GM21423 (cell line): Measurements from ENCODE around the gene CALM3.
A peak's percentile ranks its signal among the peaks of the same experiment; 100 is the strongest.
"Not testable (repeated sequence)": the region's sequence is repeated elsewhere in the genome, so short reads cannot be mapped to it uniquely, and the experiment has no call there.

ENCODE experiments used
- ATAC-seq: cut with Tn5 transposase; IDR thresholded peaks from one replicate; pipeline ENCODE4 v1.9.1; 2021; ENCODE audit warnings: mild to moderate bottlenecking, moderate library complexity; ENCODE audit not compliant: unreplicated experiment

The CALM3 gene

GRCh38 chr19:46614114-46614722 lies 13.1 kb downstream of the CALM3 start:
- ATAC-seq = no peak

GRCh38 chr19:46615966-46616365 lies 14.8 kb downstream of the CALM3 start:
- ATAC-seq = no peak

- ATAC-seq = no peak
These were observed 15.6 kb downstream of the CALM3 start for GRCh38 chr19:46616631-46617322.

- ATAC-seq = no peak
These were observed 16.5 kb downstream of the CALM3 start for GRCh38 chr19:46617601-46618000.

GRCh38 chr19:46618670-46619231 lies 17.6 kb downstream of the CALM3 start:
- no peak for ATAC-seq

- no peak for ATAC-seq
These were observed 19.1 kb downstream of the CALM3 start for GRCh38 chr19:46620267-46620666.

- ATAC-seq = no peak
These were observed 19.6 kb downstream of the CALM3 start for GRCh38 chr19:46620716-46621115.

GRCh38 chr19:46621191-46622117 lies 20.3 kb downstream of the CALM3 start:
- ATAC-seq = no peak

- no peak for ATAC-seq
These were observed 21.0 kb downstream of the CALM3 start for GRCh38 chr19:46622118-46622446.

GRCh38 chr19:46623915-46624502 lies 22.9 kb downstream of the CALM3 start:
- no peak for ATAC-seq

GRCh38 chr19:46624958-46625661 lies 24.0 kb downstream of the CALM3 start, which contains the start of gene PTGIR:
PTGIR (minus strand) TSS chr19:46625089; CDS start chr19:46624225, 864 bp downstream.
- no peak for ATAC-seq

- no peak for ATAC-seq
These were observed 24.6 kb downstream of the CALM3 start for GRCh38 chr19:46625731-46626130.

- ATAC-seq = no peak
These were observed 25.3 kb downstream of the CALM3 start for GRCh38 chr19:46626446-46626845.

GRCh38 chr19:46628970-46629369 lies 27.8 kb downstream of the CALM3 start:
- ATAC-seq = not testable (repeated sequence)

GRCh38 chr19:46629546-46630025 lies 28.5 kb downstream of the CALM3 start:
- no peak for ATAC-seq

GRCh38 chr19:46630586-46631205 lies 29.6 kb downstream of the CALM3 start:
- no peak for ATAC-seq

GRCh38 chr19:46631481-46631880 lies 30.4 kb downstream of the CALM3 start:
- no peak for ATAC-seq

GRCh38 chr19:46633130-46633529 lies 32.0 kb downstream of the CALM3 start:
- no peak for ATAC-seq

GRCh38 chr19:46634045-46634655 lies 33.0 kb downstream of the CALM3 start:
- ATAC-seq = peak; percentile 57
